Glomerular visceral epithelial cell (primary cell): ENCODE measurements around the gene TNFAIP2.
"Not testable (repeated sequence)": the region's sequence is repeated elsewhere in the genome, so short reads cannot be mapped to it uniquely, and the experiment has no call there.

Experiments used
- DNase-seq: peaks from one replicate; pipeline ENCODE4 v3.0.0-alpha.2; 2016; ENCODE audit errors: extremely low spot score

The TNFAIP2 gene

DNA sequence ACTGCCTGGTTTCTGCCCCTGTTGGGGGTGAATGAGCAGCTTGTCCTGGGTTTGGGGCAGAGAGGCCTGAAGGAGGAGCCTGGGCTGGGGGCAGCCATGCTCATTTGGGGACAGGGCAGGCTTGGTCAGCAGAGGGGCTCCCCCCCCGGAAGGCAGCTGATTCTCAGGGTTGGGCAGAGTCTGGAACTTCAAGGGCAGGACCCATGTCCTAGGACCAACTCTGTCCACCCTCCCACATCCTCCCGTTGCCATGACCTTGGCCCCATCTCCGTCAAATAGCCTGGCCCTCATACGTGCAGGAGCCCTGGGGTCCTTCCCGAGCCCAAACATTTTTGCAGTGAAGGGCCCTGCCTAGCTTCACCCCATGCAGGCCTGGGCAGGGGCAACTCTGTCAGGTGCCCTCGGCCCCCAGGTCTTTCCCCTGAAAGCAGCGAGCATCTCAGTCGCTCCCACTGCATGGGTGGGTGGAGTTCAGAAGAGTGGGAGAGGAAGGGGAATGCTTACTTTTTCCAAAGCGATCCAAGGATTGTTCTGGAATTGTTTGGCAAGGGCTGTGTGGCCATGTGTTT is 32.6 kb downstream of the TNFAIP2 start:
- DNase-seq = no peak

DNA sequence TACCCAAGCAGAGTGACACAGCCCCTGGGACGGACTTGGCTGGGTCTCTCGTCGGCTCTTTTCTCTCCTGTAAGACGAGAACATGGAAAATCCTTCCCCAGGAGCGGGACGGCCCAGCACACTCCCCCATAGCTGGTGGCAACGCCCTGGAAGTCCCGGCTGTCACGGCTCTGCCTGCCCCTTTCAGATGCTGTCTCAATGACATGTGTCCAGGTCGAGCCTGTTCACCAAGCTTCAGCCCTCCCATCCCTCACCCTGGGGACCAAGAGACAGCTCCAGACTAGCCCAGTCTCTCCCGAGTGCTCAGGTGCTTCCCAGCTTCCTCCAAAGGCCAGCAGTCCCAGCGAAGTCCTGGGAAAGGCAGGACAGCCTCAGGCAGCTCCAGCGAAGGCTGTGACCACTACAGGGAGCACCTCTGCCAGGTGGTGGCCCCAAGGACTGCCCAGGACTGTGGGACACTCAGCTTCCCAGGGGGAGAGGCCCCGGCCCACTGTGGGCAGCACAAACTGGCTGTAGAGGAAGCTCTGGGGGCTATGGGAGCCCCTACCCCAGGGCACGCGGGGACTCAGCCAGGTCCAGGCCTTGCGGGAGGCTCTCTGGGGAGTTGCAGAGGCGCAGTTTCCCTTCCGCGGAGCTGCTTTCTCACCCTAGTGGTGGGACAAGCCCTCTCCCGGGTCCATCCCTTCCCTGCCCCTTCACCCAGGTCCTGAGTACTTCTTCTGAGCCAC is 33.6 kb downstream of the TNFAIP2 start:
- no peak for DNase-seq

DNA sequence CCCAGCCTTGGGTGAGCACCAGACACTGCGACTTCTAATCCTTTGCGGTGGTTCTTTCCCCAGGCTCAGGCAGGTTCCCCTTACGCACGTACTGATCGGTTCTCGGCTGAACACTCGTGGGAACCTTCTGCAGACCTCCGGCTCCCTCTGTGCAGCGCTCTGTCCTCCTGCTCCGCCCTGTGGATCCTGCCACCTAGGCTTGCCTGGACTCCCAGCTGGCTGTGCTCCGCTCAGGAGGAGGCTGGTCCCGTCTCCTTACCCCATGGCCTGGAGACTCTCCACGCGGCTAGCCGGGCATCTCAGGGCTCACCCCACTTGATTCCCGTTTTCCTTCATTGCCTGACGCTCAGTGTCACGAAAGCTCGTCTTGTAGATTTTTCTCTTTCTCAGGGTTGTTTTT is 34.7 kb downstream of the TNFAIP2 start:
- no peak for DNase-seq

DNA sequence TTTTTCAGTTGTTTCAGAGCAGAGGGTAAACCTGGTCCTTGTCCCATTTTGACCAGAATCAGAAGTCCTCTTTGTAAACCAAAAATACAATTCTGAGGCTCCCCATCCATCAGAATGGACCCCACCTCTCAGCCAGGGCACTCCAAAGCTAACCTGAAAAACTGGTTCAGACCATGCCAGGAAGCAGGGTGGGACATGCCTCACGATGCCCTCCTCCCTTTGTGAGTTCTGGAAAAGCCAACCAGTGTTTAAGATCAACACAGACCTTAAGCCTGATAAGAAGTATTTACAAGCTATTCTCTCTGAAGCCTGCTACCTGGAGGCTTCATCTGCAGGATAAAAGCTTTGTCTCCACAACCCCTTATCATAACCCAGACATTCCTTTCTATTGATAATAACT is 35.4 kb downstream of the TNFAIP2 start:
- DNase-seq = no peak

DNA sequence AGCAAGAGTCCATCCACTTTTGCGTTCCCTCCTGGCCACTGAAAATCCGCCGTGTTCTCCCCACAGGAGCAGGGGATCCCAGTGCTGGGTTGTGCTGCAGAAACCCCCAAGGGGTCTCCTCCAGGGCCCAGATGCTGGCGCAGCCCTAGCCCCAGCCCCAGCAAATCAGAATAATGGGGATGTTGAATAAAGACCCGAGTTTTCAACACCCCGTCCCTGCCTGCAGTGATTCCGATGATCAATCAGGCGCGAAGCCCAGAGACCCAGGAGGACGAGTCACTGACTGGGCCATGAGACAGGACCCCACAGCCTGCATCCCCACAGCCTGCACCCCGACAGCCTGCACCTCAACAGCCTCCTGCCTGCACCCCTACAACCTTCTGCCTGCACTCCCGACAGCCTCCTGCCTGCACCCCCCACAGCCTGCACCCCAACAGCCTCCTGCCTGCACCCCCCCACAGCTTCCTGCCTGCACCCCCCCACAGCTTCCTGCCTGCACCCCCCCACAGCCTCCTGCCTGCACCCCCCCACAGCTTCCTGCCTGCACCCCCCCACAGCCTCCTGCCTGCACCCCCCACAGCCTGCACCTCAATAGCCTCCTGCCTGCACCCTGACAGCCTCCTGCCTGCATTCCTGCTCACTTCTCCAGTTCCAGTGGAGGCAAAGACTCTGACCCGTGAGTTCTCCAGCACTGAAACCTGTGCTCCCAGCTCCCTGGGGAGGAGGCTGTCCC is 37.2 kb downstream of the TNFAIP2 start:
- no peak for DNase-seq

DNA sequence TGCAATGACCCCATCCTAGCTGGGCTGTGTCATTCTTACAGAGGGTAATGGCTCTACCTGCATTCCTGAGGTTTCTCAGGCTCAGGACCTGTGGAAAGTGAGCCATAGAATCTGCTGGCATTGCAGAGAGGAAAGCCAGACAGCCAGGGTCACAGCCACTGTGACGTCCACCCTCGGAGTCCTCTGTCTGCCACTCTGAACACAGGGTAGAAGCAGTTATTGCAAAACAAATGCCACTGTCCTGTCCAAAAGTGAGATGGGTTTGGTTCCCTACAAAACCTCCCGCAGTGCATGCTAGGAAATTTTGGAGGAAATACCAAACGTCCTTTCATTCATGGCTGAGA is 37.8 kb downstream of the TNFAIP2 start:
- DNase-seq = peak; percentile 83

DNA sequence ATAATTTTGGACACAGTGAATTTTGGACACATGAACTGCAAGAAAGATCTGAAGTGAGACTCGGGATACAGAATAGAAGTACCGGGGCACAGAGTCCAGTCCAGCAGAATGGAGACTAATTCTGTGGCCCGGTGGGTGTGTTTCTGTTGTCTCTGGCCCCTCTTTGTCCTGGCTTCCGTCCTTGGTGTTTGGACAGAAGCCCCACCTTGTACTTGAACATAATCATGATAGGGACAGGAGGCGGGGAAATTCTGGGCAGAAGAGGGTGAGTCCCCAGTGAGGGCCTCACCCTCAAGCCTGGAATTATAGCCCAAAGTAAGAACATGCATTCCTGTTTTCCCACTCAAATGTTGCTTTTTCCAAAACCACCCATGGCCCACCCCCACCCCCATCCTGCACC is 39.9 kb downstream of the TNFAIP2 start:
- no peak for DNase-seq

DNA sequence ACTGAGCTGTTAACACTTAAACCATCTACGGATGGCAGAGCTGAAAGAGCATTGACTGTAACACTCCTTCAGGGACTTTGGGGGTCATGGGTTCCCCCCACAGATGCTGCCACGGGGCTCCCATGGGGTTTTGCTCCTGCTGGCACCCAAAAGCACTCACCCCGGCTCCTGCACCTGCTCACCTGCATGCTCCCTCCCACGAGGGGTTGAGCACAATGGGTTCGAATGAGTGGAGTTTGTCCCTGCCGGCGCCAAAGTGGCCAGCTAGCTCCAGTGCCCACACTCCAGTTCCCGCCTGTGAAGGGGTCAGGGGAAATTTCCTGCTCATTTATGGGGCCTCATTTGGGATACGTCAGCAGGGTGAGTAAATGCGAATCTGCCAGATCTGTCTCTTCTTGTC is 40.7 kb downstream of the TNFAIP2 start:
- no peak for DNase-seq

DNA sequence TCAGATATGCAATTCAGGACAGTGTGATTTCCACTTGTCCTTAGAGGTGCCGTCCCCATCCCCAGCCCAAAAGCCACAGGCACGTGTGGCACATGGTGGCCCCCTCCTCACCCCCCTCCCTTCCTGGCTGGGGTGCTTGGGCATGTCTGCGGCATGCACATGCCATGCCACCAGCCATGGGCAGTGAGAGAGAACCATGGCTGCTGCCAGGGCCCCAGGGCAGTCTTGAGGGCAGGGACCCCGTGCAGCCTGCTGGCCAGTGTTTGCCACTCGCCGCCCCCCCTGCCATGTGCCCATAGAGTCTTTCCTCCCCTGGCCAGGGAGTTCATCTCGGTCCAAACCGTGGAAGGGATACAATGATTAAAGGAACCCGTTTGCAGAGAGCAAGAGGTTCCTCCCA is 41.5 kb downstream of the TNFAIP2 start:
- DNase-seq = peak; percentile 27

DNA sequence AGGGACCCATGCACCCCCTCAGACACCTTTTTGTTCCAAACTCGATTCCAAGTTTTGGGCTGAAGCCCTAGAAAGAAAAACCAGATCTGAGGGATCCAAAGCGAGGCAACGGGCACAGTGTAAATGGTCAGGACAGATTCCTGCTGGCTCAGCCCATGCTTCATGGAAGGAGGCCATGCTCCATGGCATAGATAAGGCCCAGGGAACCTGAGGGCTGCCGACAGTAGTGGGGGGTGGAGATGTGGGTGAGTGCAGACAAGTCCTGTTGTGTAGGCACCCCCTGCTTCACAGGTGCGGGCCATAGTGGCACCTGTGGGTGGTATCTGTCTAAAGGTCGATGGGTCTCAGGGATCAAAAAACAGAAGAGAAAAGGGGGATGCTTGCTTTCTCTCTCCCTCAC is 42.1 kb downstream of the TNFAIP2 start:
- DNase-seq = no peak

DNA sequence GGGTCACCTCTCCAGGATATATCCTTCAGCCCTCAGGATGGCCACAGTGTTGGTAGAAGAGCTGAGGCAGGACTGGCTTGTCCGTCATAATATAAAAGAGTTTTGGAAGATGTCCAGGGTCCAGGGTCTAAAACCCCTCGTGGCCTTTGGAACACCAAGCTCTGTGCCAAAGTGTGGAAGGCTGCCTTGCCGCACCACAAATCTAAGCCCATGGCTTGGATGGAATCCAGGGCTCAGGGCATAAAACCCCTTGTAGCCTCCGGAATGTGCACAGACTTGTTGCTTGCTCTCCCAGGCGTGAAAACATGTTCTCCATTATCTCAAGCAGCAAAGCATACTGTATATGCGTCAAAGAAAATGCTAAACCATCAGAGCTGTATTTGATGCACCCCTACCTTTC is 46.7 kb downstream of the TNFAIP2 start:
- peak; percentile 91 for DNase-seq

DNA sequence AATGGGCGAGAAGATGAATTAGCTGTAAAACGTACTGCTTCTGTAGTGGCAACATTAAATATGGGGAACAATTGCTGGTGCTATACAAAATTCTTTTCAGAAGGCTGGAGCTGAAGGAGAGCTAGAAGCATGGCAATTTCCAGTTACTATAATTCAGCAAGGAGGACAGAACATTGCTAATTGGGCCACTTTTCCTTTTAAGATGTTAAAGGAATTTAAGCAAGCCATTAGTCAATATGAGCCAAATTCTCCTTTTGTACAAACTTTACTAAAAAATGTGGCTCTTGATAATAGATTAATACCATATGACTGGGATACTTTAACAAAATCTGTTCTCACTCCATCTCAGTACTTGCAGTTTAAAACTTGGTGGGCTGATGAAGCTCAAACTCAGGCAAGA is 47.9 kb downstream of the TNFAIP2 start:
- DNase-seq = not testable (repeated sequence)

DNA sequence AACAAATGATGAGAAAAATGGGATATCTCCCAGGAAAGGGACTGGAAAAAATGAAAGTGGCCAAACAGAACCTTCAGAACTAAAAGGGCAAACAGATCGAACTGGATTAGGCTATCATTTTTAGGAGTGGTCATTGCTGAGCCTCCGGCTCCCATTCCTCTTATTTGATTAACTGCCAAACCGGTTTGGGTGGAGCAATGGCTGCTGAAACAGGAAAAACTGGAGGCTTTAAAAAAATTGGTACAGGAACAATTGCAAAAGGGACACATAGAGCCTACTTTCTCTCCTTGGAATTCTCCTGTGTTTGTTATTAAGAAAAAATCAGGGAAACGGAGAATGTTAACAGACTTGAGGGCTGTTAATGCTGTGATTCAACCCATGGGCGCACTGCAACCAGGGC is 49.7 kb downstream of the TNFAIP2 start:
- DNase-seq = no peak

DNA sequence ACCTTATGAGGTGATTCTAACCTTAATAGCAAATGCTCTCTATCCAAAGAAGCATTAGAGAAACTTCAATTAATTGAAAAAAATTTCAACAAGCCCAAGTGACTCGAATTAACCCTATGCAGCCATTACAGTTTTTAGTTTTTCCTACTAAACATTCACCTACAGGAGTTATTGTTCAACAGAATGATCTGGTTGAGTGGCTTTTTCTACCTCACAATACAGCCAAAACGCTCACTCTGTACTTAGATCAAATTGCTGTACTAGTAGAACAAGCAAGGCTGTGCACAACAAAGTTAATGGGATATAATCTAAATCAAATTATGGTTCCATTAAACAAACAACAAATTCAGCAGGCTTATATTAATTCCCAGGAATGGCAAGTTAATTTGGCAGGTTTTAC is 50.6 kb downstream of the TNFAIP2 start:
- not testable (repeated sequence) for DNase-seq

DNA sequence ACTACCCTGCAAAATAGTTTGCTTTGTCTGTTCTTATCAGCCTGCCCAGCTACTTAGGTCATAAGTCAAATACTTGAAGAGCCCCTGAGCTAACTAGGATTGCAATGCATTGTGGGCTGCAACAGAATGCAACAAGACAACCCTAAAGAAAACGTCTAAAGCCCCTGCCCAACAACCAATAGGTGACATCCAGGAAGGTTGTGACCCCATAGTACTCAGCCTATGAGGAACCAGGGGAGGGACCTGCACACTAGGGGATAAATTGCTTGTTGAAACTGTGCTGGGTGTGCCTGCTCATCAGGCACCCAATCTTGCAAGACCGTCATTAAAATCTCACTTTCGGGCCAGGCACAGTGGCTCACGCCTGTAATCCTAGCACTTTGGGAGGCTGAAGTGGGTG is 52.9 kb downstream of the TNFAIP2 start:
- not testable (repeated sequence) for DNase-seq

DNA sequence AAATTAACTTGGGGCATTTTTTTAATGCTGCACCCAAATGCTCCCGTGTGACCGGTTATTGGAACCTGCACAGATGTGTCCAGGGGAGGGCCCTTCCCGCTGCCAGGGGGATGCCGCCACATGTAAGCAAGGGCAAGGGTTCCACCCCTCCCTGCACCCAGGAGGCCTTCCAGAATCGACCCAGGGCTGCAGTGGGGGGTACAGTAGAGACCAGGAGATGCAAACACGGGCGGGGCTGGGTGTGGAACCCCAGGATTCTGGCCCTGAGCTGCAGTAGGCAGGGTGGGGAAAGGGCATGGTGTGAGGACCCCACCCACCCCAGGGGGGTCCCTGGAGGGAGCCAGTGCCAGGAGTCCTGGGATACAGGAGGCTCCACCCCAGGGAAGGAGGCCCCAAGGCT is 54.1 kb downstream of the TNFAIP2 start:
- no peak for DNase-seq

DNA sequence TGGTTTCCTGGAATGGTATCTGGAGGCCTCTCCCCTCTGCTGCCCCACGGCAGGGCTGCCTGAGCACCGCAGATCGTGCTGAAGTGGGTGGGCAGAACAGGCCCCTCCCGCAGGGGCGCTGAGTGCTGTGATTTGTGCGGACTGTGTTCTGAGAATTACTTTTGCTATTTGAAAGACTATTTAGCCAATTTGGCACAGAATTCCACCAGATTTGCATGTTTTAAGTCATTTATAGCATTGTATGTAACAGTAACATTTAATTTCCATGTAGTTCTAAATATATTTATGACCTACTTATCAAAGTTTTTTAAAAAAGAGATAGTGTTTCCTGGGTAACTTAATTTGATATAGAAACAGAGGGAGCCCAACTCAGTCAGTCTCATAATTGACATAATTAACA is 55.3 kb downstream of the TNFAIP2 start:
- DNase-seq = no peak

DNA sequence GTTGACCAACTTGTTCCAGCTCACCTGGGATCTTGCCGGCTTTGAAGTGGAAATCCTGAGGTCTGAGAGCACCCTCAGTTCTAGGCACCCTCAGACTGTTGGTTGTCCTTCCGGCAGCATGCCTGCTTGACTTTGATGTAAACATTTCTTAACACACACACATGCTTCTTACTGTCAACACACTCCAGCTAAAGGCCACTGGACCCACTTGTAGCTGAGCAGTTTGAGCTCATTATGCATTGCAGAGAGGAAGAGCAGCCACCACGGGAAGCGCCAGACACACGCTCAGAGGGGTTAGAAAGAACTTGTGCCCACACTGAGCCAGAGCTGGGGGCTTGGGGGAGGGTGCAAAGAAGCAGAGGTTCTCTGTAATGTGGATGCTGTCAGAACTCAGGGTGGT is 55.8 kb downstream of the TNFAIP2 start:
- DNase-seq = no peak

DNA sequence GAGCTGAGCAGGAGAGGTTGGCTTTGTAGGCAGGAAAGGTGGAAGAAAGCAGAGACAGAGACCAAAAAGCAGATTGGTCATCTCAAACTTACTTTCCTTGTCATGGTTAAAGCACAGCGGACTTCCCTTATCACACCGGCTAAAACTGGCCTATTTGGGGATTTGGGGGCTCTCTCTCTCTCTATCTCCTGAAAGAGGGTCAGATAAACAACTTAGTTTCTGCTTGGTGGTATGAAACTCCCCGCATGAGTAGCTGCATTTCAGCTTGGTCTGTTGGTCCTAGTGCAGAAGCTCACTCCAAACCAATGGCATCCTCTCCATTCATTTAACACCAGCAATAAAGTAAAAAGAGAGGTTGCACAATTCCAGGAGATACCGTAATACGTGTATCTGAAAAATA is 57.1 kb downstream of the TNFAIP2 start:
- DNase-seq = no peak

DNA sequence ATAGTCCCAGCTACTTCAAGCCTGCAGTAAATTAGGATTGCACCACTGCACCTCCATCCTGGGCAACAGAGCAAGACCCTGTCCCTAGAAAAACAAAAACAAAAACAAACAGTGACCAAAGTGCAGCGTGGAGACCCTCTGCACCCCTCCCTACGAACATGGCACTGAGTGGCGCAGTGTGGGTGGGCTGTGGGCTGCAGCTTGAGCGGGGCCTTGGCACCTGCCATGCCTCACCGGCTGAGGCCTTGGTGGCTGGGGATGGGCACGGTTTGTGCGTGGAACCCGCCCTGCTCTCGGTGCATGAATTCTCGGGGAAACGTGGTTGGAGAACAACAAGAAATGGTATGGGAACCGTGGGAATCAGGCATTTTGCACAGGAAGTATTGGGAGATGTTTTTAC is 60.8 kb downstream of the TNFAIP2 start:
- DNase-seq = no peak

DNA sequence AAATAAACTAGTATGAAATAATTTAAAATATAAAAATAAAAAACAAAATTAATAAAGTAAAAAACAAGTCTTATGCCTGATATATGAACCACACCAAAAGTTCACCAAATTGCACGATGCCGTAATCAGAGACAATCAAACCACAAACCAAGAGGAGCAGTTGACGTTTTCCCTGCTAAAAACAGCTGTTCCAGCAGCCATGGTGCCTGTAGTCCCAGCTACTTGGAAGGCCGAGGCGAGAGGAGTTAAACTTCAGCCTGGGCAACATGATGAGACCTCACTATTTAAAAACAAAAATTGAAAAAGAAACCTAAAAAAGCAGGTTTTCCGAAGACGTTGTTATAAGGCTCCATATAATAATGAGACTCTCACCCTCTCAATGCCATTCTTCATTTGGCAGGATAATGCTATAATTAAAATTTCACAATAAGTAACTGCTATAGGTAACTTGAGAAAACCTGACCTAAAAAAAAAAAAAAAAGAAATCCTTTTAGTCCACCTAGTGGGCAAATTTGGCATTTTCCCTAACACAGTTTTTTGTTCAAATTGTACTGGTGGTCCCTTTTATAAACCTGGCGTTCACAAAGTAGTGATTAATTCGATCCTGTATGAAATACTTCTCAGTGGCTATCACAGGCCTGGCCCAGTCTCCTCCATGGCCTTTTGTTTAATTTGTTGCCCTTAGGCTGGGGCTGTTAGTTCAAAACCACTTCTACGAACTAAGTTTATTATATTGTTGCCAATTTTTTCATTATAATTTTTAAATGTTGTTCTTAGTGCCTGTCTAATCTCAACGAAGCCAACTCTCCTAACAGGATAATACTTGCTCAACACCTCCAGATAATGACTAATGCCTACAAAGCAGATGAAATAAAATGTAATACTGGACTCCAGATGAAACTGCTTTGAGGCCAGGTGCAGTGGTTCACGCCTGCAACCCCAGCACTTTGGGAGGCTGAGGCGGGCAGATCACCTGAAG is 62.1 kb downstream of the TNFAIP2 start:
- peak; percentile 55 for DNase-seq

DNA sequence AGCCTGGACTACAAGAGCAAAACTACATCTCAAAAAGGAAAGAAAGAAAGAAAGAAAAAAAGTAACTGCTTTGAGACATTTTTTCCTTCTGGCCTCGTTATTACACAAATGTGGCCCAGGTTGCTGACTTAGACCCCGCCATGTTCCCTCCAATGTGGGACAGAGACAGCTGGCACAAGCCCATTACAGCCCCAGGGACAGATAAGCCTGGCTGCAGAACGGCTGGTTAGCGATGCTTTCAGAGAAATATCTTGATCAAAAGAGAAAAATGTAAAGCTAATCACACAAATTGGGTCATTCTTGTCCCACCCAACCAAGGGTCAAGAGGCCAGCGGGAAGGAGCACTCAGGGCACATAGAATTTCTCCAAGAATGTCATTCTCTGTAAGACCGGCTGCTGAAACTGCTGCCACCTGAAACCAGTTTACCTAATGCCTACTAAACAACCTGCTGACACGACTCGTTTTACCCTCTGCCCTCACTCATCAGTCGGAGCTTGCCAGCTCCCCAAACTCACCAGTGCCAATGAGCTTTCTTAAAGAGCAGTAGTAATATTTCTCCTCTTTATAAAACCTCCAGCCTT is 63.1 kb downstream of the TNFAIP2 start:
- no peak for DNase-seq
